Measurements from ENCODE around the gene P2RY6.

Gene P2RY6

DNA sequence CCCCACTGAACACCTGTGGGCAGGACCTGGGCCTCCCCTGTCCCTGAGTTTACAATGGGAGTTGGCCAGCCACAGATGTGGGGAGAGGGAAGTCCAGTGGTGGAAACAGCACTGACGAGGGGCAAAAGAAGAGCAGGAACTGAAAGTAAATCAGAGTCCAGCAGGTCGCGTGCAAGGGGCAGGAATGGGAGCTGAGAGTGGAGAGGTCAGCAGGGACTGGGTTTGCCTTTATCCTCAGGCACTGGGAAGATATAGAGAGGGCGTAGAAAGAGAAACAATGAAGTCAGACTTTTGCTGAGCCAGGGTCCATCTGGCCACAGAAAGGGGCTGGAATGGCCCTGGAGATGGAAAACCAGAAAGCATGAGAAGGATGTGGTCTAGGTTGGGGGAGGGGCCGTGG, 8.5 kb downstream of the P2RY6 start:
- Histone ChIP-seq H3K4me3 (ENCODE audit: low read depth in 1 of 2, low read length in 2 of 2) (no peak overlapping the region), H3K4me1 (ENCODE audit: control insufficient read depth in 1 of 2, insufficient read depth in 2 of 2, low read length in 2 of 2) (peaks cover 11 to 13% of the 10 kb centered on the region in 2 donors), H3K9me3 (ENCODE audit: control insufficient read depth in 1 of 2, low read length in 2 of 2) (no peaks in the 10 kb centered on the region), H3K9ac (ENCODE audit: low read depth in 1 of 2, low read length in 2 of 2) (no peak overlapping the region), H3K27me3 (ENCODE audit: control insufficient read depth in 1 of 2, insufficient read depth in 2 of 2, low read length in 2 of 2) (no peaks in the 10 kb centered on the region), H3K36me3 (ENCODE audit: control insufficient read depth in 1 of 2, insufficient read depth in 2 of 2, low read length in 2 of 2) (no peaks in the 10 kb centered on the region), H3K27ac (ENCODE audit: low read depth, low read length) (no peak overlapping the region)

DNA sequence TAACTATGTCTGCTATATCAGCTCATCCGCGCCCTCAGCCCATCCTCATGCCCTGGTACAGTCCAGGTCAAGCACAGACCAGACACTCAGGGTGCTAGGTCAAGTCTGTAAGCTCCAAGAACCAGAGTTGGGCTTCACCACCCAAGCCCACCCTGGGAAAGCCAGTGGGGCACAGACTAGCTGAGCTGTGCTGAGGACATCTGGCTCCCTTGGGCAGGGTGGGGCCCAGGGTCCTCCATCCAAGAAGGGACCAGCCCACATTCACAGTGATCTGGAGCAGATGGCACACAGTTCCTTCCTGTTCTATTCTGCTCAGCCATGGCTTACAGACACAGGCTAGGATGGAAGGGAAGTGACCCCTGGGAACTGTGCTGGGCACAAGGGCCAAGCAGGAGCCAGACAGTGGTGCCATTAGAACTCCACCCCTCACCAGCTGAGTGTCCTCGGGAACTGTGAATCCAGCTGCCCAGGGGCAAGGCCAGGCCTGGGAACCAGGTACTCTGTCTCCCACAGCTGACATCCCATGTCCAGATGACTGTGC, 9.1 kb downstream of the P2RY6 start:
- H3K27me3 ChIP-seq (ENCODE audit: control insufficient read depth in 1 of 2, insufficient read depth in 2 of 2, low read length in 2 of 2): no peaks in the 10 kb centered on the region
- peaks cover 11 to 13% of the 10 kb centered on the region in 2 donors for H3K4me1 ChIP-seq (ENCODE audit: control insufficient read depth in 1 of 2, insufficient read depth in 2 of 2, low read length in 2 of 2)
- H3K36me3 ChIP-seq (ENCODE audit: control insufficient read depth in 1 of 2, insufficient read depth in 2 of 2, low read length in 2 of 2): no peaks in the 10 kb centered on the region
- no peak overlapping the region for H3K9ac ChIP-seq (ENCODE audit: low read depth in 1 of 2, low read length in 2 of 2)
- no peaks in the 10 kb centered on the region for H3K9me3 ChIP-seq (ENCODE audit: control insufficient read depth in 1 of 2, low read length in 2 of 2)
- no peak overlapping the region for H3K4me3 ChIP-seq (ENCODE audit: low read depth in 1 of 2, low read length in 2 of 2)
- H3K27ac ChIP-seq (ENCODE audit: low read depth, low read length): no peak overlapping the region

GRCh38 chr11:73281796-73282660, 9.9 kb downstream of the P2RY6 start:
- Histone ChIP-seq H3K9me3 (ENCODE audit: control insufficient read depth in 1 of 2, low read length in 2 of 2) (no peaks in the 10 kb centered on the region), H3K36me3 (ENCODE audit: control insufficient read depth in 1 of 2, insufficient read depth in 2 of 2, low read length in 2 of 2) (no peaks in the 10 kb centered on the region), H3K27ac (ENCODE audit: low read depth, low read length) (no peak overlapping the region), H3K4me1 (ENCODE audit: control insufficient read depth in 1 of 2, insufficient read depth in 2 of 2, low read length in 2 of 2) (peaks cover 11 to 13% of the 10 kb centered on the region in 2 donors), H3K27me3 (ENCODE audit: control insufficient read depth in 1 of 2, insufficient read depth in 2 of 2, low read length in 2 of 2) (no peaks in the 10 kb centered on the region), H3K4me3 (ENCODE audit: low read depth in 1 of 2, low read length in 2 of 2) (no peak overlapping the region), H3K9ac (ENCODE audit: low read depth in 1 of 2, low read length in 2 of 2) (no peak overlapping the region)

DNA sequence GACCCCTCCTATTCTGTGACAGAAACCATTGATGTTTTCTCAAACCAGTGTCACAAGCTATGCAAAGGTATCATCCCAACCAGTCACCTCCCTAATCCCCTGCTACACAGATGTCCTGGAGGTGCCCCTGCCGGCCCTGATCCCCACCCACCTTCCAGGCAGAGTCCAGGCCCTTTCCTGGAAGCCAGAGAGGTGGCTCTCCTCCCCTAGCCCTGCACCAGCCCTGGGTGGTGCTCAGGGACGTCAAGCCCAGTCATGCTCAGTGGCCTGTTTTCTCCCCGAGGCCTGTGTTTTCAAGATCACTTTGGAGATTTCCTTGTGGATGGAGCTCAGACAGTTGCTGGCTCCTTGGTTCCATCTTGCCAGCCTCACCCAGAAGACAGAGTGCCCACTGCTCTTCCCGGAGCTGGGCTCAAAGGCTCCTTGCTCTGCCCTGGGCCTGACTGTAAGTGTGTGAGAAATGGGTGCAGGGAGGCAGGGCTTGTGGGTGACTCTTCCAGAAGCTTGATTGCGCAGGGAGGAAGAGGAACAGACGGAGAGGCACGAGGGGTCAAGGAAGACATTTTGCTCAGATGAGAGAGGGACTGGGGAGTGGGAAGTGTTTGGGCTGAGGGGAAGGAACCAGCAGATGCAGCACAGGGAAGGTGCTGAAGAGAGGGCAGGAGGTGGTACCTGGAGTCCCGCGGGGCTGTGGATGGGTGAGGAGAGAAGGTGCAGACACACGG, 11.3 kb downstream of the P2RY6 start:
- H3K36me3 ChIP-seq (ENCODE audit: control insufficient read depth in 1 of 2, insufficient read depth in 2 of 2, low read length in 2 of 2): no peaks in the 10 kb centered on the region
- no peaks in the 10 kb centered on the region for H3K27me3 ChIP-seq (ENCODE audit: control insufficient read depth in 1 of 2, insufficient read depth in 2 of 2, low read length in 2 of 2)
- no peaks in the 10 kb centered on the region for H3K9me3 ChIP-seq (ENCODE audit: control insufficient read depth in 1 of 2, low read length in 2 of 2)
- no peak overlapping the region for H3K27ac ChIP-seq (ENCODE audit: low read depth, low read length)
- H3K4me1 ChIP-seq (ENCODE audit: control insufficient read depth in 1 of 2, insufficient read depth in 2 of 2, low read length in 2 of 2): peaks cover 12 to 19% of the 10 kb centered on the region in 2 donors
- H3K9ac ChIP-seq (ENCODE audit: low read depth in 1 of 2, low read length in 2 of 2): no peak overlapping the region
- H3K4me3 ChIP-seq (ENCODE audit: low read depth in 1 of 2, low read length in 2 of 2): no peak overlapping the region

DNA sequence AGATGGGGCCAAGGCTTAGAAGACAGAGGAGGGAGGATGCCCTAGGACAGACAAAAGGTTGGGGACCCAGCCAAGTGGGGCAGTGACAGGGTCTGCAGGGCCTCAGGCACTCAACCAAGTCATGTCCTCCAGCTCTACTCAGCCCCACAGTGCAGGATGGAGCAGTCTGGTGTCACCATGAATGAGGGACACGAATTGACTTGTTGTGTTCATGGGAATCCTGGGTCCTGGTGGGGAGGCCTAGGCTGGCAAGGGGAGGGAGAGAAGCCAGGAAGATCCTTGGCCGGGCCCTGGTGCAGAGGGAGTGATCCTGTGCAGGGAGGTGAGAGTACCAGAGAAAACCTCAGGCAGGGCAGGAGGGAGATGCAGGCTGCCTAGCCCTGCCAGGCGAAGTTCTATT, 12.0 kb downstream of the P2RY6 start:
- H3K9me3 ChIP-seq (ENCODE audit: control insufficient read depth in 1 of 2, low read length in 2 of 2): no peaks in the 10 kb centered on the region
- H3K27ac ChIP-seq (ENCODE audit: low read depth, low read length): no peak overlapping the region
- no peaks in the 10 kb centered on the region for H3K27me3 ChIP-seq (ENCODE audit: control insufficient read depth in 1 of 2, insufficient read depth in 2 of 2, low read length in 2 of 2)
- peaks cover 19 to 26% of the 10 kb centered on the region in 2 donors for H3K4me1 ChIP-seq (ENCODE audit: control insufficient read depth in 1 of 2, insufficient read depth in 2 of 2, low read length in 2 of 2)
- no peaks in the 10 kb centered on the region for H3K36me3 ChIP-seq (ENCODE audit: control insufficient read depth in 1 of 2, insufficient read depth in 2 of 2, low read length in 2 of 2)
- H3K4me3 ChIP-seq (ENCODE audit: low read depth in 1 of 2, low read length in 2 of 2): no peak overlapping the region
- H3K9ac ChIP-seq (ENCODE audit: low read depth in 1 of 2, low read length in 2 of 2): no peak overlapping the region

- Histone ChIP-seq H3K9ac (ENCODE audit: low read depth in 1 of 2, low read length in 2 of 2) (no peak overlapping the region), H3K27me3 (ENCODE audit: control insufficient read depth in 1 of 2, insufficient read depth in 2 of 2, low read length in 2 of 2) (no peaks in the 10 kb centered on the region), H3K27ac (ENCODE audit: low read depth, low read length) (no peak overlapping the region), H3K36me3 (ENCODE audit: control insufficient read depth in 1 of 2, insufficient read depth in 2 of 2, low read length in 2 of 2) (no peaks in the 10 kb centered on the region), H3K4me3 (ENCODE audit: low read depth in 1 of 2, low read length in 2 of 2) (no peak overlapping the region), H3K9me3 (ENCODE audit: control insufficient read depth in 1 of 2, low read length in 2 of 2) (no peaks in the 10 kb centered on the region), H3K4me1 (ENCODE audit: control insufficient read depth in 1 of 2, insufficient read depth in 2 of 2, low read length in 2 of 2) (peaks cover 25 to 32% of the 10 kb centered on the region in 2 donors)
Observed at GRCh38 chr11:73285721-73286120, 13.6 kb downstream of the P2RY6 start.

DNA sequence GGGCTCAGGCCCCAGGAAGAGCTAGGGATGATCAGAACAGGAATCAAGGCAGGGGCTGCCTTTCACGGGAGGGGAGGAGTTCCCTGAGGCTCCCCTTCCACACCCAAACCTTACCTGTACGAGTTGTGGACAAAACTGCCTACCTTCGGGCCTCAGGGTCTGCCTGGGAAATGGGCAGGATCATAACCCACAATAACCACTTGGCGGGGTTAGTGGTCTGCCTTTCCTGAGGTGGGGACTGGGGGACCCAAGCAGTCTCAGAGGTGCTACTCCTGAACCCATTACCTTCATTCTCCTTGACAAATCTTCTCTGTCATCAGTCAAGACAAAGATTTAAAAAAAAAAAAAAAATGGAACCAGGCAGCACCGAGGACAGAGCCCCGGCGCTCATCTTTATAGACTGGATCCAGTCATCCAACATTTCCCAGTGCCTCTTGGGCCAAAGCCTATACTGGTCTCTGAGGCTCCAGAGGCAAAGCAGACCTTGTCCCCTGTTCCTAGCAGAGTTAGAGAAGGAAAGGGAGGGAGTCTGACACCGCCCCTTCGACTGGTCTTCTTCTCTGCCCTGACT, 14.2 kb downstream of the P2RY6 start:
- Histone ChIP-seq H3K4me1 (ENCODE audit: control insufficient read depth in 1 of 2, insufficient read depth in 2 of 2, low read length in 2 of 2) (peaks cover 25 to 32% of the 10 kb centered on the region in 2 donors), H3K4me3 (ENCODE audit: low read depth in 1 of 2, low read length in 2 of 2) (no peak overlapping the region), H3K27ac (ENCODE audit: low read depth, low read length) (no peak overlapping the region), H3K27me3 (ENCODE audit: control insufficient read depth in 1 of 2, insufficient read depth in 2 of 2, low read length in 2 of 2) (no peaks in the 10 kb centered on the region), H3K9me3 (ENCODE audit: control insufficient read depth in 1 of 2, low read length in 2 of 2) (no peaks in the 10 kb centered on the region), H3K36me3 (ENCODE audit: control insufficient read depth in 1 of 2, insufficient read depth in 2 of 2, low read length in 2 of 2) (no peaks in the 10 kb centered on the region), H3K9ac (ENCODE audit: low read depth in 1 of 2, low read length in 2 of 2) (no peak overlapping the region)

DNA sequence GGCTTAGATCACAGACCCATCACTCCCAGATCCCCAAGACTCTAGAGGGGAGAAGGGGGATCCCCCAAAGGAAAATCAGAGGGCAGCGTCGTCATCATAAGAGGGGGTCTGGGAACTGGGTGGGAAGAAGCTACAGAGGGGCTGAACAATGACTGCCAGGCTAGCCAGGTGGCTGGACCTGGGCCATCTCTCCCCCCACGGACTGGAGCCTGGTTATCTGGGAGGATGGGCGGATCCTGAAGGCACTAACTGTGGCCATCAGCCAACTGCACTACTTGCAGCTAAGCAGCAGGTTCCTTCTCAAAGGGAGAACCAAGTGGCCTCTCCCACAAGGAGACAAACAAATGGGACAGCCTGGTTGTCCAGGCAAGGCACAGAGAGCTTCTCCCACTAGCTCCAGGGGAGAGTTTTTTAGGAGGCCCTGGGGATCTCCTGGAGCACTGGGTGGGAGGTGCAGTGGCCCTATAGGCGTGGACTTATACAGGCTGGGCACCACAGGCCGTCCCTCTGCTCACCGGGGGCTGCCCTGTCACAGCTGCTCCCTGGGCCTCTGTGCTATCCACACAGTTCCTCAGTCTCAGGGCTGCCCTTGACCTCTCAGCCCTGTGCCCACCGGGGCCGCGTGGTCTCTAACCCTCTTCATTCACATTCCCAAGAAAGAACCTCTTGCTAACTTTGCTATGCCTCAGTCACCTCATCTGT, 15.4 kb downstream of the P2RY6 start:
- H3K4me1 ChIP-seq (ENCODE audit: control insufficient read depth in 1 of 2, insufficient read depth in 2 of 2, low read length in 2 of 2): peaks cover 22 to 27% of the 10 kb centered on the region in 2 donors
- H3K36me3 ChIP-seq (ENCODE audit: control insufficient read depth in 1 of 2, insufficient read depth in 2 of 2, low read length in 2 of 2): no peaks in the 10 kb centered on the region
- H3K9me3 ChIP-seq (ENCODE audit: control insufficient read depth in 1 of 2, low read length in 2 of 2): no peaks in the 10 kb centered on the region
- H3K9ac ChIP-seq (ENCODE audit: low read depth in 1 of 2, low read length in 2 of 2): no peak overlapping the region
- H3K27ac ChIP-seq (ENCODE audit: low read depth, low read length): no peak overlapping the region
- no peaks in the 10 kb centered on the region for H3K27me3 ChIP-seq (ENCODE audit: control insufficient read depth in 1 of 2, insufficient read depth in 2 of 2, low read length in 2 of 2)
- no peak overlapping the region for H3K4me3 ChIP-seq (ENCODE audit: low read depth in 1 of 2, low read length in 2 of 2)

GRCh38 chr11:73288192-73288872, 16.2 kb downstream of the P2RY6 start:
- no peak overlapping the region for H3K9ac ChIP-seq (ENCODE audit: low read depth in 1 of 2, low read length in 2 of 2)
- peaks cover 16 to 20% of the 10 kb centered on the region in 2 donors for H3K4me1 ChIP-seq (ENCODE audit: control insufficient read depth in 1 of 2, insufficient read depth in 2 of 2, low read length in 2 of 2)
- no peaks in the 10 kb centered on the region for H3K27me3 ChIP-seq (ENCODE audit: control insufficient read depth in 1 of 2, insufficient read depth in 2 of 2, low read length in 2 of 2)
- H3K27ac ChIP-seq (ENCODE audit: low read depth, low read length): no peak overlapping the region
- H3K4me3 ChIP-seq (ENCODE audit: low read depth in 1 of 2, low read length in 2 of 2): no peak overlapping the region
- no peaks in the 10 kb centered on the region for H3K36me3 ChIP-seq (ENCODE audit: control insufficient read depth in 1 of 2, insufficient read depth in 2 of 2, low read length in 2 of 2)
- H3K9me3 ChIP-seq (ENCODE audit: control insufficient read depth in 1 of 2, low read length in 2 of 2): no peaks in the 10 kb centered on the region
